HepG2 (cell line): ENCODE measurements around the gene C9orf78. TPM values are rescaled to one million over a fixed set of nuclear protein-coding genes. Genes with fewer than 3 reads are reported as not detected.

ENCODE experiments used
- ERF ChIP-seq: IDR thresholded peaks from 2 replicates; pipeline ENCODE4 v1.6.1; 2018; ENCODE audit warnings: missing biosample characterization, missing genetic modification reagents
- GFI1 ChIP-seq: sonication (generic); formaldehyde crosslinking; IDR thresholded peaks from 2 replicates; pipeline ENCODE4 v1.5.0; 2020; ENCODE audit warnings: missing genetic modification reagents, mild to moderate bottlenecking, borderline replicate concordance
- GPN1 ChIP-seq: sonication (generic); formaldehyde crosslinking; IDR thresholded peaks from 2 replicates; pipeline ENCODE4 v1.5.1; 2020; ENCODE audit warnings: missing genetic modification reagents, borderline replicate concordance
- HES4 ChIP-seq: sonication (generic); formaldehyde crosslinking; IDR thresholded peaks from 2 replicates; pipeline ENCODE4 v1.9.0; 2021; ENCODE audit warnings: mild to moderate bottlenecking, missing genetic modification reagents, borderline replicate concordance
- PCBP1 ChIP-seq: fragments of 200-400 bp; formaldehyde crosslinking; IDR thresholded peaks from 2 replicates; pipeline ENCODE4 v1.6.1; 2017; ENCODE audit warnings: mild to moderate bottlenecking, low read depth, low read length, borderline replicate concordance
- PRMT3 ChIP-seq: sonication (generic); formaldehyde crosslinking; IDR thresholded peaks from 2 replicates; pipeline ENCODE4 v1.8.1; 2022; ENCODE audit warnings: low read depth, mild to moderate bottlenecking, moderate library complexity, missing genetic modification reagents, borderline replicate concordance
- RAD51 ChIP-seq: fragments of 450-650 bp; IDR thresholded peaks from 2 replicates; pipeline ENCODE4 v1.6.1; 2016; ENCODE audit warnings: borderline replicate concordance
- RBAK ChIP-seq: sonication (generic); formaldehyde crosslinking; IDR thresholded peaks from 2 replicates; pipeline ENCODE4 v1.5.1; 2020; ENCODE audit warnings: mild to moderate bottlenecking, missing genetic modification reagents
- ZNF234 ChIP-seq: sonication (generic); formaldehyde crosslinking; conservative IDR thresholded peaks from 2 replicates; pipeline ENCODE4 v1.5.1; 2020; ENCODE audit warnings: mild to moderate bottlenecking, missing genetic modification reagents
- ZNF761 ChIP-seq: sonication (generic); formaldehyde crosslinking; conservative IDR thresholded peaks from 2 replicates; pipeline ENCODE4 v1.4.0; 2020; ENCODE audit warnings: mild to moderate bottlenecking, missing genetic modification reagents
- polyA plus RNA-seq, 8 experiments: library from polyadenylated mRNA; depleted of rRNA in 3 of 8; stranded (reverse) in 7 of 8; unstranded in 1 of 8; fragments of >200 nt; fragmentation: Illumina TruSeq in 4 of 8; extraction: Trizol in 4 of 8; gene quantifications; 2 replicates each; pipeline versions ENCODE4 v1.2.1 to v1.2.3, GENCODE V29; 2011 to 2016; ENCODE audit warnings: low read depth in 4 of 8, missing spikeins in 1 of 8, mixed read lengths in 1 of 8; ENCODE audit not compliant: insufficient read depth in 1 of 8
- total RNA-seq, 5 experiments: library from RNA; depleted of rRNA; stranded (reverse); fragments of >200 nt; fragmentation: Illumina TruSeq; extraction: Trizol; gene quantifications; 2 replicates each; pipeline ENCODE4 v1.2.3, GENCODE V29; 2016; ENCODE audit warnings: low read depth in 1 of 5
- TF ChIP-seq, protein P1 (sequence below): sonication (generic); formaldehyde crosslinking; IDR thresholded peaks from 2 replicates; pipeline ENCODE4 v1.5.0; 2020; ENCODE audit warnings: mild to moderate bottlenecking, missing genetic modification reagents
- TF ChIP-seq, protein P2 (sequence below): sonication (generic); formaldehyde crosslinking; IDR thresholded peaks from 2 replicates; pipeline ENCODE4 v1.8.0; 2022; ENCODE audit warnings: mild to moderate bottlenecking, missing genetic modification reagents, moderate library complexity
- TF ChIP-seq, protein P3 (sequence below): sonication (generic); formaldehyde crosslinking; IDR thresholded peaks from 2 replicates; pipeline ENCODE4 v1.4.0; 2020; ENCODE audit warnings: low read depth, mild to moderate bottlenecking, missing genetic modification reagents
- TF ChIP-seq, protein P4 (sequence below): sonication (generic); formaldehyde crosslinking; IDR thresholded peaks from 2 replicates; pipeline ENCODE4 v1.5.0; 2020; ENCODE audit warnings: missing genetic modification reagents
- TF ChIP-seq, protein P5 (sequence below): sonication (generic); formaldehyde crosslinking; IDR thresholded peaks from 2 replicates; pipeline ENCODE4 v1.5.1; 2020; ENCODE audit warnings: missing genetic modification reagents, mild to moderate bottlenecking, borderline replicate concordance
- TF ChIP-seq, protein P6 (sequence below): sonication (generic); formaldehyde crosslinking; IDR thresholded peaks from 2 replicates; pipeline ENCODE4 v1.4.0; 2020; ENCODE audit warnings: missing genetic modification reagents

Gene C9orf78
- total and polyA plus RNA-seq, 2 of the 13 experiments (the other 11 are each of a cell fraction or from before 2014, with no cell fraction given), result 18.4 to 35.5 TPM

DNA sequence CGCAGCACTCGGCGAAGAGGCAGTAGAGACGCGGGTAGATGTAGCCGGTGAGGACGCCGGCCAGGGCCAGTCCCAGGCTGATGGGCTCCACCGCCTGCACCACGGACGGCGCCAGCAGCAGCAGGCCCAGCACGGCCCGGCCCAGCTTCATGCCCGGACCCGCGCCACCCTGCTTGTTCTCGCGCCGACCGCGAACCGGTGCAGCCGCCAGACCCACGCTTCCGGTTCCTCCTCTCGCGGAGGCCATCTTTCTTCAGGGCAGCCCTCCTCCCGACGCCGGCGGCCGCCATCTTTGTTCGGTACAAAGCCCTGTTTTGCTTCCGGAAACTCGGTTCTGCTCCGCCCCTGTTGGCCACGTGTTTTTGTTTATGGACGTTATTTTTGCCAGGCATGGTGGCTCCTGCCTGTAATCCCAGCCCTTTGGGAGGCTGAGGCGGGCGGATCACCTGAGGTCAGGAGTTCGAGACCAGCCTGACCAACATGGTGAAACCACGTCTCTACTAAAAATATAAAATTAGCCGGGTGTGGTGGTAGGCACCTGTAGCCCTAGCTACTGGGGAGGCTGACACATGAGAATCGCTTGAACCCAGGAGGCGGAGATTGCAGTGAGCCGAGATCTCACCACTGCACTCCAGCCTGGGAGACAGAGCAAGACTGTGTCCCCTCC is 11.0 kb downstream of the C9orf78 start, which contains the start of gene TOR1A (continued):
- TF ChIP-seq, protein P1, sequence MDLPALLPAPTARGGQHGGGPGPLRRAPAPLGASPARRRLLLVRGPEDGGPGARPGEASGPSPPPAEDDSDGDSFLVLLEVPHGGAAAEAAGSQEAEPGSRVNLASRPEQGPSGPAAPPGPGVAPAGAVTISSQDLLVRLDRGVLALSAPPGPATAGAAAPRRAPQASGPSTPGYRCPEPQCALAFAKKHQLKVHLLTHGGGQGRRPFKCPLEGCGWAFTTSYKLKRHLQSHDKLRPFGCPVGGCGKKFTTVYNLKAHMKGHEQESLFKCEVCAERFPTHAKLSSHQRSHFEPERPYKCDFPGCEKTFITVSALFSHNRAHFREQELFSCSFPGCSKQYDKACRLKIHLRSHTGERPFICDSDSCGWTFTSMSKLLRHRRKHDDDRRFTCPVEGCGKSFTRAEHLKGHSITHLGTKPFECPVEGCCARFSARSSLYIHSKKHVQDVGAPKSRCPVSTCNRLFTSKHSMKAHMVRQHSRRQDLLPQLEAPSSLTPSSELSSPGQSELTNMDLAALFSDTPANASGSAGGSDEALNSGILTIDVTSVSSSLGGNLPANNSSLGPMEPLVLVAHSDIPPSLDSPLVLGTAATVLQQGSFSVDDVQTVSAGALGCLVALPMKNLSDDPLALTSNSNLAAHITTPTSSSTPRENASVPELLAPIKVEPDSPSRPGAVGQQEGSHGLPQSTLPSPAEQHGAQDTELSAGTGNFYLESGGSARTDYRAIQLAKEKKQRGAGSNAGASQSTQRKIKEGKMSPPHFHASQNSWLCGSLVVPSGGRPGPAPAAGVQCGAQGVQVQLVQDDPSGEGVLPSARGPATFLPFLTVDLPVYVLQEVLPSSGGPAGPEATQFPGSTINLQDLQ (CRISPR knock-in tag), result no peak
- TF ChIP-seq ZNF234 (CRISPR knock-in tag) (no peak), RBAK (CRISPR knock-in tag) (no peak), PCBP1 (no peak), ERF (CRISPR knock-in tag) (peak; percentile 97), PRMT3 (CRISPR knock-in tag) (no peak; the same call in 1 of the 2 replicates), GPN1 (CRISPR knock-in tag) (peak; percentile 64; the same call in 1 of the 2 replicates), ZNF761 (CRISPR knock-in tag) (peak; percentile 78; the same call in 1 of the 2 replicates), HES4 (peak; percentile 66), RAD51 (peak; percentile 39; the same call in 1 of the 2 replicates), GFI1 (CRISPR knock-in tag) (no peak)
- TF ChIP-seq, protein P2, sequence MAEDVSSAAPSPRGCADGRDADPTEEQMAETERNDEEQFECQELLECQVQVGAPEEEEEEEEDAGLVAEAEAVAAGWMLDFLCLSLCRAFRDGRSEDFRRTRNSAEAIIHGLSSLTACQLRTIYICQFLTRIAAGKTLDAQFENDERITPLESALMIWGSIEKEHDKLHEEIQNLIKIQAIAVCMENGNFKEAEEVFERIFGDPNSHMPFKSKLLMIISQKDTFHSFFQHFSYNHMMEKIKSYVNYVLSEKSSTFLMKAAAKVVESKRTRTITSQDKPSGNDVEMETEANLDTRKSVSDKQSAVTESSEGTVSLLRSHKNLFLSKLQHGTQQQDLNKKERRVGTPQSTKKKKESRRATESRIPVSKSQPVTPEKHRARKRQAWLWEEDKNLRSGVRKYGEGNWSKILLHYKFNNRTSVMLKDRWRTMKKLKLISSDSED (CRISPR knock-in tag), result no peak
- TF ChIP-seq, protein P3, sequence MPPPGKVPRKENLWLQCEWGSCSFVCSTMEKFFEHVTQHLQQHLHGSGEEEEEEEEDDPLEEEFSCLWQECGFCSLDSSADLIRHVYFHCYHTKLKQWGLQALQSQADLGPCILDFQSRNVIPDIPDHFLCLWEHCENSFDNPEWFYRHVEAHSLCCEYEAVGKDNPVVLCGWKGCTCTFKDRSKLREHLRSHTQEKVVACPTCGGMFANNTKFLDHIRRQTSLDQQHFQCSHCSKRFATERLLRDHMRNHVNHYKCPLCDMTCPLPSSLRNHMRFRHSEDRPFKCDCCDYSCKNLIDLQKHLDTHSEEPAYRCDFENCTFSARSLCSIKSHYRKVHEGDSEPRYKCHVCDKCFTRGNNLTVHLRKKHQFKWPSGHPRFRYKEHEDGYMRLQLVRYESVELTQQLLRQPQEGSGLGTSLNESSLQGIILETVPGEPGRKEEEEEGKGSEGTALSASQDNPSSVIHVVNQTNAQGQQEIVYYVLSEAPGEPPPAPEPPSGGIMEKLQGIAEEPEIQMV (CRISPR knock-in tag), result peak; percentile 80
- TF ChIP-seq, protein P4, sequence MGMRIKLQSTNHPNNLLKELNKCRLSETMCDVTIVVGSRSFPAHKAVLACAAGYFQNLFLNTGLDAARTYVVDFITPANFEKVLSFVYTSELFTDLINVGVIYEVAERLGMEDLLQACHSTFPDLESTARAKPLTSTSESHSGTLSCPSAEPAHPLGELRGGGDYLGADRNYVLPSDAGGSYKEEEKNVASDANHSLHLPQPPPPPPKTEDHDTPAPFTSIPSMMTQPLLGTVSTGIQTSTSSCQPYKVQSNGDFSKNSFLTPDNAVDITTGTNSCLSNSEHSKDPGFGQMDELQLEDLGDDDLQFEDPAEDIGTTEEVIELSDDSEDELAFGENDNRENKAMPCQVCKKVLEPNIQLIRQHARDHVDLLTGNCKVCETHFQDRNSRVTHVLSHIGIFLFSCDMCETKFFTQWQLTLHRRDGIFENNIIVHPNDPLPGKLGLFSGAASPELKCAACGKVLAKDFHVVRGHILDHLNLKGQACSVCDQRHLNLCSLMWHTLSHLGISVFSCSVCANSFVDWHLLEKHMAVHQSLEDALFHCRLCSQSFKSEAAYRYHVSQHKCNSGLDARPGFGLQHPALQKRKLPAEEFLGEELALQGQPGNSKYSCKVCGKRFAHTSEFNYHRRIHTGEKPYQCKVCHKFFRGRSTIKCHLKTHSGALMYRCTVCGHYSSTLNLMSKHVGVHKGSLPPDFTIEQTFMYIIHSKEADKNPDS (CRISPR knock-in tag), result no peak
- TF ChIP-seq, protein P5, sequence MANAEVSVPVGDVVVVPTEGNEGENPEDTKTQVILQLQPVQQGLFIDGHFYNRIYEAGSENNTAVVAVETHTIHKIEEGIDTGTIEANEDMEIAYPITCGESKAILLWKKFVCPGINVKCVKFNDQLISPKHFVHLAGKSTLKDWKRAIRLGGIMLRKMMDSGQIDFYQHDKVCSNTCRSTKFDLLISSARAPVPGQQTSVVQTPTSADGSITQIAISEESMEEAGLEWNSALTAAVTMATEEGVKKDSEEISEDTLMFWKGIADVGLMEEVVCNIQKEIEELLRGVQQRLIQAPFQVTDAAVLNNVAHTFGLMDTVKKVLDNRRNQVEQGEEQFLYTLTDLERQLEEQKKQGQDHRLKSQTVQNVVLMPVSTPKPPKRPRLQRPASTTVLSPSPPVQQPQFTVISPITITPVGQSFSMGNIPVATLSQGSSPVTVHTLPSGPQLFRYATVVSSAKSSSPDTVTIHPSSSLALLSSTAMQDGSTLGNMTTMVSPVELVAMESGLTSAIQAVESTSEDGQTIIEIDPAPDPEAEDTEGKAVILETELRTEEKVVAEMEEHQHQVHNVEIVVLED (CRISPR knock-in tag), result peak; percentile 87
- TF ChIP-seq, protein P6, sequence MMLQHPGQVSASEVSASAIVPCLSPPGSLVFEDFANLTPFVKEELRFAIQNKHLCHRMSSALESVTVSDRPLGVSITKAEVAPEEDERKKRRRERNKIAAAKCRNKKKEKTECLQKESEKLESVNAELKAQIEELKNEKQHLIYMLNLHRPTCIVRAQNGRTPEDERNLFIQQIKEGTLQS, result peak; percentile 50; the same call in 1 of the 2 replicates
